Tibial nerve (tissue), 4 donors: ENCODE measurements around the gene PTPRR. TPM values are rescaled to one million over a fixed set of nuclear protein-coding genes. Genes with fewer than 3 reads are reported as not detected.

ENCODE experiments used
- DNase-seq, 2 donors: peaks; one replicate each; pipeline ENCODE4 v3.0.0-alpha.2; 2019; ENCODE audit warnings: low spot score in 2 of 2
- H3K27ac ChIP-seq, 4 donors: fragments of 200-600 bp; sonication (generic) in 3 of 4; one replicate each; pipeline ENCODE4 v1.5.1; 2017 to 2019; ENCODE audit warnings: mild to moderate bottlenecking in 1 of 4
- H3K27me3 ChIP-seq, 2 donors: fragments of 200-600 bp; sonication (generic) in 1 of 2; one replicate each; pipeline versions ENCODE4 v1.5.1 to v1.6.0; 2017 to 2019
- H3K36me3 ChIP-seq, 3 donors: fragments of 200-600 bp; sonication (generic); one replicate each; pipeline ENCODE4 v1.5.1; 2018 to 2019
- H3K4me1 ChIP-seq, 4 donors: fragments of 200-600 bp; sonication (generic) in 3 of 4; one replicate each; pipeline ENCODE4 v1.5.1; 2017 to 2019
- H3K4me3 ChIP-seq, 4 donors: fragments of 200-600 bp; sonication (generic) in 3 of 4; one replicate each; pipeline ENCODE4 v1.5.1; 2017 to 2019; ENCODE audit warnings: mild to moderate bottlenecking in 1 of 4, moderate library complexity in 1 of 4
- H3K9me3 ChIP-seq, 4 donors: fragments of 200-600 bp; sonication (generic) in 3 of 4; one replicate each; pipeline ENCODE4 v1.5.1; 2017 to 2019
- EP300 ChIP-seq, 2 donors: sonication (generic); formaldehyde crosslinking; IDR thresholded peaks; one replicate each; pipeline ENCODE4 v1.6.1; 2017; ENCODE audit warnings: antibody characterized with exemption in 2 of 2, mild to moderate bottlenecking in 1 of 2
- POLR2A ChIP-seq, 2 donors: fragments of 450-650 bp; IDR thresholded peaks; one replicate each; pipeline ENCODE4 v1.6.1; 2017; ENCODE audit warnings: antibody characterized with exemption in 2 of 2, mild to moderate bottlenecking in 2 of 2, moderate library complexity in 2 of 2
- WGBS, 2 donors: methylation state at CpG; one replicate each; pipeline ENCODE4 v1.1.5; 2018; 5-methylcytosine and 5-hydroxymethylcytosine counted together
- total RNA-seq, 4 donors: library from RNA; depleted of rRNA; stranded (reverse); fragments of >200 nt; gene quantifications; one replicate each; pipeline ENCODE4 v1.1.0, GENCODE V29; 2016
- TF ChIP-seq, protein P1 (sequence below), 5 experiments: fragments of 200-600 bp in 3 of 5; fragments of 450-650 bp in 2 of 5; sonication (generic) in 3 of 5; IDR thresholded peaks; one replicate each; pipeline ENCODE4 v1.5.1; 2016 to 2019; ENCODE audit warnings: antibody characterized with exemption in 5 of 5, mild to moderate bottlenecking in 3 of 5, moderate library complexity in 2 of 5

The PTPRR gene
- total RNA-seq, 4 donors from 2014 or later: not detected

- TF ChIP-seq POLR2A (IDR thresholded peaks at IDR 0.05): no peak
- TF ChIP-seq EP300 (IDR thresholded peaks at IDR 0.05): no peak
- Histone ChIP-seq H3K4me3 (no peak overlapping the region), H3K27me3 (no peaks in the 10 kb centered on the region), H3K9me3 (no peaks in the 10 kb centered on the region), H3K4me1 (no peaks in the 10 kb centered on the region), H3K27ac (no peak overlapping the region), H3K36me3 (no peaks in the 10 kb centered on the region)
- WGBS, 2 donors: 40 to 45% methylated on average over 2 of the region's 2 CpGs
- no peak for DNase-seq
Measured at GRCh38 chr12:70756791-70757190, 163.7 kb downstream of the PTPRR start.

DNA sequence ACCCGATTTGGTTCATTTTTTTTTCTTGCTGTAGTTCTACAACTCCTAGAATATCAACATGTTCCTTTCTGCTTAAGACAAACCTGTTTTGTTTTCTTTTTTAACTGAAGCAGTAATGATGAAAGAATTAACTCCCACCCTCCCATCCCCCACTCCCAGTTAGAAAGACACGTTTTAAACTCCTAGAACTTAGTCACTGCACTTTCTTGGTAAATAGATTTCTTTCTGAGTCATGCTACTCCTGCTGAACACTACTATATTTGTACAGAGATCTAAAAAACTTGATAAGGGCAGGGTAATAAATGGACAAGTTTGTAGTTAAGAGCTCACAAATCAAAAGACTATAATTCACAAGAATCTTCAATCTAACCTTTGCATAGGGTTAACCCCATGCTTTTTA lies 164.4 kb downstream of the PTPRR start:
- 28 to 35% methylated on average over 2 of the region's 2 CpGs for WGBS, 2 donors
- Histone ChIP-seq H3K36me3 (no peaks in the 10 kb centered on the region), H3K4me1 (no peaks in the 10 kb centered on the region), H3K27ac (no peak overlapping the region), H3K4me3 (no peak overlapping the region), H3K9me3 (no peaks in the 10 kb centered on the region), H3K27me3 (no peaks in the 10 kb centered on the region)
- DNase-seq: no peak
- TF ChIP-seq POLR2A (IDR thresholded peaks at IDR 0.05) (no peak), EP300 (IDR thresholded peaks at IDR 0.05) (no peak)
- TF ChIP-seq, protein P1, sequence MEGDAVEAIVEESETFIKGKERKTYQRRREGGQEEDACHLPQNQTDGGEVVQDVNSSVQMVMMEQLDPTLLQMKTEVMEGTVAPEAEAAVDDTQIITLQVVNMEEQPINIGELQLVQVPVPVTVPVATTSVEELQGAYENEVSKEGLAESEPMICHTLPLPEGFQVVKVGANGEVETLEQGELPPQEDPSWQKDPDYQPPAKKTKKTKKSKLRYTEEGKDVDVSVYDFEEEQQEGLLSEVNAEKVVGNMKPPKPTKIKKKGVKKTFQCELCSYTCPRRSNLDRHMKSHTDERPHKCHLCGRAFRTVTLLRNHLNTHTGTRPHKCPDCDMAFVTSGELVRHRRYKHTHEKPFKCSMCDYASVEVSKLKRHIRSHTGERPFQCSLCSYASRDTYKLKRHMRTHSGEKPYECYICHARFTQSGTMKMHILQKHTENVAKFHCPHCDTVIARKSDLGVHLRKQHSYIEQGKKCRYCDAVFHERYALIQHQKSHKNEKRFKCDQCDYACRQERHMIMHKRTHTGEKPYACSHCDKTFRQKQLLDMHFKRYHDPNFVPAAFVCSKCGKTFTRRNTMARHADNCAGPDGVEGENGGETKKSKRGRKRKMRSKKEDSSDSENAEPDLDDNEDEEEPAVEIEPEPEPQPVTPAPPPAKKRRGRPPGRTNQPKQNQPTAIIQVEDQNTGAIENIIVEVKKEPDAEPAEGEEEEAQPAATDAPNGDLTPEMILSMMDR (IDR thresholded peaks at IDR 0.05): no peak

- H3K4me3 ChIP-seq: no peak overlapping the region
- H3K4me1 ChIP-seq: no peaks in the 10 kb centered on the region
- 69 to 75% methylated on average over 6 of the region's 6 CpGs for WGBS, 2 donors
- no peaks in the 10 kb centered on the region for H3K36me3 ChIP-seq
- H3K27me3 ChIP-seq: no peaks in the 10 kb centered on the region
- DNase-seq: no peak
- no peak overlapping the region for H3K27ac ChIP-seq
- TF ChIP-seq POLR2A (IDR thresholded peaks at IDR 0.05) (no peak), EP300 (IDR thresholded peaks at IDR 0.05) (no peak)
- TF ChIP-seq, protein P1 (IDR thresholded peaks at IDR 0.05): no peak
- no peaks in the 10 kb centered on the region for H3K9me3 ChIP-seq
Measured at GRCh38 chr12:70754330-70754741, 166.2 kb downstream of the PTPRR start.

- no peak for DNase-seq
- no peaks in the 10 kb centered on the region for H3K4me1 ChIP-seq
- no peak overlapping the region for H3K27ac ChIP-seq
- WGBS, 2 donors: 76 to 85% methylated on average over 3 of the region's 3 CpGs
- H3K9me3 ChIP-seq: no peaks in the 10 kb centered on the region
- no peaks in the 10 kb centered on the region for H3K36me3 ChIP-seq
- TF ChIP-seq, protein P1 (IDR thresholded peaks at IDR 0.05): no peak
- no peak for TF ChIP-seq POLR2A (IDR thresholded peaks at IDR 0.05)
- TF ChIP-seq EP300 (IDR thresholded peaks at IDR 0.05): no peak
- H3K27me3 ChIP-seq: no peaks in the 10 kb centered on the region
- no peak overlapping the region for H3K4me3 ChIP-seq
Measured at GRCh38 chr12:70752327-70752726, 168.2 kb downstream of the PTPRR start.

GRCh38 chr12:70749931-70750330 lies 170.6 kb downstream of the PTPRR start:
- no peak overlapping the region for H3K4me3 ChIP-seq
- H3K36me3 ChIP-seq: no peaks in the 10 kb centered on the region
- no peaks in the 10 kb centered on the region for H3K9me3 ChIP-seq
- H3K27me3 ChIP-seq: no peaks in the 10 kb centered on the region
- no peak for DNase-seq
- TF ChIP-seq, protein P1 (IDR thresholded peaks at IDR 0.05): no peak
- TF ChIP-seq EP300 (IDR thresholded peaks at IDR 0.05) (no peak), POLR2A (IDR thresholded peaks at IDR 0.05) (no peak)
- no peaks in the 10 kb centered on the region for H3K4me1 ChIP-seq
- no peak overlapping the region for H3K27ac ChIP-seq
- WGBS, 2 donors: 84 to 88% methylated on average over 2 of the region's 2 CpGs

- 97 to 100% methylated on average over 1 of the region's 1 CpG for WGBS, 2 donors
Measured at GRCh38 chr12:70748809-70749208, 171.7 kb downstream of the PTPRR start.

More at GRCh38 chr12:70748809-70749208, 171.7 kb downstream of the PTPRR start:
- H3K4me3 ChIP-seq: no peak overlapping the region
- TF ChIP-seq EP300 (IDR thresholded peaks at IDR 0.05) (no peak), POLR2A (IDR thresholded peaks at IDR 0.05) (no peak)
- TF ChIP-seq, protein P1 (IDR thresholded peaks at IDR 0.05): no peak
- no peaks in the 10 kb centered on the region for H3K9me3 ChIP-seq
- H3K4me1 ChIP-seq: no peaks in the 10 kb centered on the region
- no peak for DNase-seq
- H3K36me3 ChIP-seq: no peaks in the 10 kb centered on the region
- no peaks in the 10 kb centered on the region for H3K27me3 ChIP-seq
- no peak overlapping the region for H3K27ac ChIP-seq
